GM19351 (cell line): Measurements from ENCODE around the gene NANOGP8.

ENCODE experiments used
- ATAC-seq: cut with Tn5 transposase; IDR thresholded peaks from one replicate; pipeline ENCODE4 v1.9.1; 2021; ENCODE audit warnings: mild to moderate bottlenecking, moderate library complexity; ENCODE audit not compliant: unreplicated experiment

NANOGP8 gene

GRCh38 chr15:35061161-35061824, 23.8 kb downstream of the NANOGP8 start:
- ATAC-seq, result no peak

GRCh38 chr15:35060591-35060990, 24.5 kb downstream of the NANOGP8 start:
- no peak for ATAC-seq

GRCh38 chr15:35058534-35059054, 26.5 kb downstream of the NANOGP8 start:
- ATAC-seq, result no peak

GRCh38 chr15:35055416-35056105, 29.5 kb downstream of the NANOGP8 start:
- no peak for ATAC-seq

- ATAC-seq, result no peak
Observed at GRCh38 chr15:35054380-35054779, 30.7 kb downstream of the NANOGP8 start.

- no peak for ATAC-seq
Observed at GRCh38 chr15:35047996-35048395, 37.1 kb downstream of the NANOGP8 start.

- no peak for ATAC-seq
Observed at GRCh38 chr15:35047528-35047927, 37.6 kb downstream of the NANOGP8 start.

GRCh38 chr15:35043373-35044095, 41.6 kb downstream of the NANOGP8 start:
- no peak for ATAC-seq

GRCh38 chr15:35040339-35041255, 44.5 kb downstream of the NANOGP8 start:
- no peak for ATAC-seq

GRCh38 chr15:35038626-35039451, 46.3 kb downstream of the NANOGP8 start:
- no peak for ATAC-seq
